WTC11 (cell line): ENCODE data around the gene SLC17A2. TPM values are rescaled to one million over a fixed set of nuclear protein-coding genes. Genes with fewer than 3 reads are reported as not detected.

ENCODE experiments used
- ATAC-seq: fragments of 200-7000 bp; cut with Tn5 transposase; 2 replicates; pipeline ENCODE4 v1.10.0; 2021; ENCODE audit warnings: mild to moderate bottlenecking, moderate library complexity
- CTCF ChIA-PET: fragments of 300-600 bp; sonication (Branson Sonifier 250); formaldehyde crosslinking; loops from one replicate; lab custom pipeline; 2021; ENCODE audit warnings: antibody characterized with exemption; lab: Charles Lee
- POLR2A ChIA-PET: fragments of 350-600 bp; sonication (Branson Sonifier 250); formaldehyde crosslinking; loops from one replicate; lab custom pipeline; 2021; ENCODE audit warnings: antibody characterized with exemption; lab: Charles Lee
- DNase-seq: peaks from one replicate; pipeline ENCODE4 v3.0.0; 2021; ENCODE audit warnings: low spot score
- H3K27ac Mint-ChIP-seq: 2 replicates; pipeline ENCODE4 v1.8.0; 2021; ENCODE audit warnings: mixed read lengths
- H3K27me3 Mint-ChIP-seq: 2 replicates; pipeline ENCODE4 v1.8.0; 2021; ENCODE audit warnings: low read depth, mild to moderate bottlenecking, moderate library complexity, mixed read lengths
- H3K36me3 Mint-ChIP-seq: 2 replicates; pipeline ENCODE4 v1.8.0; 2021; ENCODE audit warnings: mixed read lengths
- H3K4me1 Mint-ChIP-seq: 2 replicates; pipeline ENCODE4 v1.8.0; 2022; ENCODE audit warnings: mixed read lengths
- H3K4me3 Mint-ChIP-seq: 2 replicates; pipeline ENCODE4 v1.8.0; 2021; ENCODE audit warnings: mild to moderate bottlenecking, moderate library complexity, mixed read lengths
- H3K9me3 Mint-ChIP-seq: 2 replicates; pipeline ENCODE4 v1.8.0; 2021; ENCODE audit warnings: mixed read lengths
- ATF1 ChIP-seq: sonication (generic); formaldehyde crosslinking; IDR thresholded peaks from 2 replicates; pipeline ENCODE4 v1.8.1; 2023; ENCODE audit warnings: mild to moderate bottlenecking, moderate library complexity, missing genetic modification reagents
- CBFB ChIP-seq: sonication (generic); formaldehyde crosslinking; IDR thresholded peaks from 2 replicates; pipeline ENCODE4 v1.8.1; 2022; ENCODE audit warnings: mild to moderate bottlenecking, low read depth, missing genetic modification reagents
- CREB1 ChIP-seq: sonication (generic); formaldehyde crosslinking; IDR thresholded peaks from 2 replicates; pipeline ENCODE4 v1.8.0; 2023; ENCODE audit warnings: mild to moderate bottlenecking, missing genetic modification reagents
- CREM ChIP-seq: sonication (generic); formaldehyde crosslinking; IDR thresholded peaks from 2 replicates; pipeline ENCODE4 v1.8.1; 2022; ENCODE audit warnings: mild to moderate bottlenecking, missing genetic modification reagents, moderate library complexity
- FOXP1 ChIP-seq: sonication (generic); formaldehyde crosslinking; IDR thresholded peaks from 2 replicates; pipeline ENCODE4 v1.8.0; 2022; ENCODE audit warnings: missing genetic modification reagents, mild to moderate bottlenecking, moderate library complexity, borderline replicate concordance
- IRF1 ChIP-seq: sonication (generic); formaldehyde crosslinking; IDR thresholded peaks from 2 replicates; pipeline ENCODE4 v1.8.0; 2023; ENCODE audit warnings: missing genetic modification reagents
- JAZF1 ChIP-seq: fragments of 250-450 bp; sonication (Bioruptor Pico); IDR thresholded peaks from 2 replicates; pipeline ENCODE4 v1.9.0; 2021; ENCODE audit warnings: moderate library complexity, mild to moderate bottlenecking, inconsistent platforms
- MXD4 ChIP-seq: fragments of 250-450 bp; sonication (Bioruptor Pico); IDR thresholded peaks from 2 replicates; pipeline ENCODE4 v1.8.0; 2021; ENCODE audit warnings: mild to moderate bottlenecking, moderate library complexity, borderline replicate concordance
- NR3C1 ChIP-seq: sonication (generic); formaldehyde crosslinking; conservative IDR thresholded peaks from 2 replicates; pipeline ENCODE4 v1.8.1; 2023; ENCODE audit warnings: low read depth, mild to moderate bottlenecking, missing genetic modification reagents
- OVOL2 ChIP-seq: fragments of 250-450 bp; sonication (Bioruptor Pico); IDR thresholded peaks from 2 replicates; pipeline ENCODE4 v1.9.0; 2021; ENCODE audit warnings: mild to moderate bottlenecking, borderline replicate concordance
- PREB ChIP-seq: sonication (generic); formaldehyde crosslinking; IDR thresholded peaks from 2 replicates; pipeline ENCODE4 v1.8.1; 2022; ENCODE audit warnings: mild to moderate bottlenecking, missing genetic modification reagents, moderate library complexity, borderline replicate concordance
- TP53 ChIP-seq: sonication (generic); formaldehyde crosslinking; IDR thresholded peaks from 2 replicates; pipeline ENCODE4 v1.8.1; 2023; ENCODE audit warnings: mild to moderate bottlenecking, missing genetic modification reagents
- ZBTB43 ChIP-seq: sonication (generic); formaldehyde crosslinking; IDR thresholded peaks from 2 replicates; pipeline ENCODE4 v1.8.1; 2023; ENCODE audit warnings: mild to moderate bottlenecking, missing genetic modification reagents
- ZNF138 ChIP-seq: sonication (generic); formaldehyde crosslinking; conservative IDR thresholded peaks from 2 replicates; pipeline ENCODE4 v1.8.1; 2022; ENCODE audit warnings: mild to moderate bottlenecking, moderate library complexity, missing genetic modification reagents
- ZNF281 ChIP-seq: sonication (generic); formaldehyde crosslinking; IDR thresholded peaks from 2 replicates; pipeline ENCODE4 v1.8.0; 2023; ENCODE audit warnings: mild to moderate bottlenecking, missing genetic modification reagents
- ZNF671 ChIP-seq: fragments of 250-450 bp; sonication (Bioruptor Pico); IDR thresholded peaks from 2 replicates; pipeline ENCODE4 v1.8.0; 2021; ENCODE audit warnings: mild to moderate bottlenecking
- total RNA-seq: library from RNA; stranded (reverse); gene quantifications from 3 replicates; pipeline ENCODE4 v1.2.3, GENCODE V29; 2021

The SLC17A2 gene
- total RNA-seq, 1 experiment from 2014 or later, result not detected

GRCh38 chr6:25968769-25969168 lies 38.3 kb upstream of the SLC17A2 start:
- H3K9me3 Mint-ChIP-seq, result no peaks in the 10 kb centered on the region
- H3K27ac Mint-ChIP-seq, result no peak overlapping the region
- peaks cover 36% of the 10 kb centered on the region for H3K4me1 Mint-ChIP-seq
- ATAC-seq, result no peak
- H3K27me3 Mint-ChIP-seq, result peaks cover 47% of the 10 kb centered on the region
- ChIA-PET CTCF (interaction anchor here (1.1 kb wide), 1 partner anchor 23 kb away, joined by 3 read pairs; no protein-coding TSS in a partner anchor), POLR2A (no interaction called here)
- DNase-seq, result no peak
- H3K4me3 Mint-ChIP-seq, result no peak overlapping the region
- no peak for TF ChIP-seq TP53
- no peak for TF ChIP-seq MXD4 (CRISPR knock-in tag)
- no peak for TF ChIP-seq ZBTB43 (CRISPR knock-in tag)
- TF ChIP-seq CBFB (CRISPR knock-in tag), result no peak
- no peak for TF ChIP-seq FOXP1 (CRISPR knock-in tag)
- no peak for TF ChIP-seq CREB1 (CRISPR knock-in tag)
- no peak for TF ChIP-seq ZNF281 (CRISPR knock-in tag)
- no peak for TF ChIP-seq ZNF138 (CRISPR knock-in tag)
- no peak for TF ChIP-seq NR3C1 (CRISPR knock-in tag)
- TF ChIP-seq, all 79 proteins: peak for 0
- peaks cover 30% of the 10 kb centered on the region for H3K36me3 Mint-ChIP-seq

GRCh38 chr6:25966711-25967110 lies 36.2 kb upstream of the SLC17A2 start:
- peak overlapping the region; percentile 27; the same call in 1 of the 2 replicates for H3K4me3 Mint-ChIP-seq
- ChIA-PET POLR2A (interaction anchor here (0.9 kb wide), 1 partner anchor 55 kb away, joined by 3 read pairs; a partner anchor contains a TSS), CTCF (interaction anchor here (1.2 to 1.9 kb wide), 2 partner anchors 26 to 60 kb away, joined by 4 to 8 read pairs; no protein-coding TSS in a partner anchor)
- ATAC-seq (no peak), DNase-seq (no peak)
- peaks cover 58% of the 10 kb centered on the region for H3K27me3 Mint-ChIP-seq
- peaks cover 27% of the 10 kb centered on the region for H3K36me3 Mint-ChIP-seq
- TF ChIP-seq JAZF1 (CRISPR knock-in tag) (no peak), CREM (no peak), ATF1 (no peak), OVOL2 (CRISPR knock-in tag) (no peak), ZNF671 (CRISPR knock-in tag) (no peak), PREB (CRISPR knock-in tag) (no peak)
- no peak overlapping the region for H3K27ac Mint-ChIP-seq
- no peaks in the 10 kb centered on the region for H3K9me3 Mint-ChIP-seq
- peaks cover 51% of the 10 kb centered on the region for H3K4me1 Mint-ChIP-seq

GRCh38 chr6:25965058-25965457 lies 34.6 kb upstream of the SLC17A2 start:
- POLR2A ChIA-PET, result no interaction called here
- H3K27ac Mint-ChIP-seq, result no peak overlapping the region
- DNase-seq (no peak), ATAC-seq (no peak)
- no peak for TF ChIP-seq IRF1 (CRISPR knock-in tag)
- peaks cover 16% of the 10 kb centered on the region for H3K9me3 Mint-ChIP-seq
- H3K27me3 Mint-ChIP-seq, result peaks cover 69% of the 10 kb centered on the region
- peaks cover 55% of the 10 kb centered on the region for H3K4me1 Mint-ChIP-seq
- CTCF ChIA-PET, result interaction anchor here (0.6 to 1.9 kb wide), 2 partner anchors 27 to 85 kb away, joined by 3 to 8 read pairs (median 5); no protein-coding TSS in a partner anchor
- H3K4me3 Mint-ChIP-seq, result no peak overlapping the region
- peaks cover 29% of the 10 kb centered on the region for H3K36me3 Mint-ChIP-seq
